Activated CD8-positive, alpha-beta T cell treated with anti-CD3 and anti-CD28 coated beads for 36 hours (primary cell): ENCODE results near the gene LY86. TPM values are rescaled to one million over a fixed set of nuclear protein-coding genes. Genes with fewer than 3 reads are reported as not detected.
"Not testable (repeated sequence)": the region's sequence is repeated elsewhere in the genome, so short reads cannot be mapped to it uniquely, and the experiment has no call there.

Experiments used
- ATAC-seq: fragments of 200-7000 bp; cut with Tn5 transposase; one replicate; pipeline ENCODE4 v1.10.0; 2021; ENCODE audit warnings: mild to moderate bottlenecking, moderate library complexity
- CTCF ChIA-PET: fragments of 350-600 bp; sonication (Branson Sonifier 250); formaldehyde crosslinking; loops from one replicate; lab custom pipeline; 2021; ENCODE audit warnings: antibody characterized with exemption; lab: Charles Lee
- POLR2A ChIA-PET: fragments of 350-600 bp; sonication (Branson Sonifier 250); formaldehyde crosslinking; loops from one replicate; lab custom pipeline; 2021; ENCODE audit warnings: antibody characterized with exemption; lab: Charles Lee
- DNase-seq: peaks from one replicate; pipeline ENCODE4 v3.0.0-alpha.2; 2020
- H3K27ac Mint-ChIP-seq: one replicate; pipeline ENCODE4 v1.8.0; 2021; ENCODE audit warnings: mild to moderate bottlenecking, mixed read lengths
- H3K27me3 Mint-ChIP-seq: one replicate; pipeline ENCODE4 v1.8.0; 2021; ENCODE audit warnings: mixed read lengths
- H3K36me3 Mint-ChIP-seq: one replicate; pipeline ENCODE4 v1.8.0; 2021; ENCODE audit warnings: low read depth, mixed read lengths
- H3K4me1 Mint-ChIP-seq: one replicate; pipeline ENCODE4 v1.8.0; 2021; ENCODE audit warnings: low read depth, mixed read lengths
- H3K4me3 Mint-ChIP-seq: one replicate; pipeline ENCODE4 v1.8.0; 2021; ENCODE audit warnings: mild to moderate bottlenecking, moderate library complexity, mixed read lengths
- H3K9me3 Mint-ChIP-seq: one replicate; pipeline ENCODE4 v1.8.0; 2021; ENCODE audit warnings: mixed read lengths
- intact Hi-C: fragments of 100-400 bp; cut with micrococcal nuclease; formaldehyde crosslinking; loops from one replicate; pipeline ENCODE4 v1.10.0; 2022
- total RNA-seq, 2 experiments: library from RNA; stranded (reverse); gene quantifications; one replicate each; pipeline ENCODE4 v1.2.3, GENCODE V29; 2021
- TF ChIP-seq, protein P1 (sequence below): fragments of 200-600 bp; IDR thresholded peaks from one replicate; pipeline ENCODE4 v1.8.0; 2022; ENCODE audit warnings: antibody characterized with exemption, mild to moderate bottlenecking

Gene LY86
- total RNA-seq, 2 experiments from 2014 or later = 0.32 TPM; not detected in 1

DNA sequence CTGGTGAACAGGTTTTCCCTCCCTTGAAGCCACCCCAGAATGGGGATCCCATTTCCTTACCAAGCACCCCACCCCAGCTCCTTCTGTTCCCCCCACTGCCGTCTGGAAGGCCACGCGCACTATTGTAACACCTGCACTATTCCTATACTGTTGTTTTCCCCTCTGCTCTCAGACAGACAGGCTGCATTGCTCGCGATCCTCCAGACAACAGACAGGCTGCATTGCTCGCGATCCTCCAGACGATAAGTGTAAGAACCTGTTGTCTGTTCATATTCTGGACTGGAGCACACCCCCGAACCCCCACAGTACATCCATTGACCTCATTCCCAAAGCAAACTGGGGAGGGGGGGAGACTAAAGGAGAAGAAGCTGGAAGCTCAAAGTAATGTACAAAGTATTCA, 72.7 kb downstream of the LY86 start:
- Mint-ChIP-seq H3K27ac (no peak overlapping the region), H3K4me1 (peaks cover 38% of the 10 kb centered on the region), H3K36me3 (peaks cover 11% of the 10 kb centered on the region), H3K9me3 (no peaks in the 10 kb centered on the region), H3K27me3 (no peaks in the 10 kb centered on the region), H3K4me3 (no peak overlapping the region)
- TF ChIP-seq, protein P1, sequence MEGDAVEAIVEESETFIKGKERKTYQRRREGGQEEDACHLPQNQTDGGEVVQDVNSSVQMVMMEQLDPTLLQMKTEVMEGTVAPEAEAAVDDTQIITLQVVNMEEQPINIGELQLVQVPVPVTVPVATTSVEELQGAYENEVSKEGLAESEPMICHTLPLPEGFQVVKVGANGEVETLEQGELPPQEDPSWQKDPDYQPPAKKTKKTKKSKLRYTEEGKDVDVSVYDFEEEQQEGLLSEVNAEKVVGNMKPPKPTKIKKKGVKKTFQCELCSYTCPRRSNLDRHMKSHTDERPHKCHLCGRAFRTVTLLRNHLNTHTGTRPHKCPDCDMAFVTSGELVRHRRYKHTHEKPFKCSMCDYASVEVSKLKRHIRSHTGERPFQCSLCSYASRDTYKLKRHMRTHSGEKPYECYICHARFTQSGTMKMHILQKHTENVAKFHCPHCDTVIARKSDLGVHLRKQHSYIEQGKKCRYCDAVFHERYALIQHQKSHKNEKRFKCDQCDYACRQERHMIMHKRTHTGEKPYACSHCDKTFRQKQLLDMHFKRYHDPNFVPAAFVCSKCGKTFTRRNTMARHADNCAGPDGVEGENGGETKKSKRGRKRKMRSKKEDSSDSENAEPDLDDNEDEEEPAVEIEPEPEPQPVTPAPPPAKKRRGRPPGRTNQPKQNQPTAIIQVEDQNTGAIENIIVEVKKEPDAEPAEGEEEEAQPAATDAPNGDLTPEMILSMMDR = no peak
- DNase-seq (no peak), ATAC-seq (no peak)
- POLR2A ChIA-PET = no interaction called here
- intact Hi-C loops = no loop called here
- CTCF ChIA-PET = interaction anchor here (1.6 to 8.4 kb wide), 3 partner anchors 15 to 50 kb away, joined by 3 to 71 read pairs (median 12); no protein-coding TSS in a partner anchor

DNA sequence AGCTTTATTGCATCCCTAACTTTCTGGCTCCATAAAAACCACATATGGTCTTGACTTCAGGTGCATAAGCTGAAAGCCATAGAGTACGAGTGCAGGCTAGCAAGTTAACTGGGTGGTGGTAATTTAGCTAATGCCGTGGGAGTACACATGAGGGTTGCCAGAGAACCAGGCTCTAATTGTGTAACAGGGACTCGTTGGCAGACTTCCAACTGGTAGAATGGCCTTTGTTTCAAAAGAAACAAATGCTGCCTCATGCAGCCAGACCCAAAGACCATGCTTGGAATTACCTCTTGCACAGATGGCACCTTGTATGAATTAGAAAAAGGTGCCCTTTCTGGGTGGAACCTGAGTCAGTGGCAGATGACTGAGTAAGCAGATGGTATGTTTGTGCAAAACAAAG, 73.2 kb downstream of the LY86 start:
- Mint-ChIP-seq H3K4me3 (no peak overlapping the region), H3K27me3 (peaks cover 1% of the 10 kb centered on the region), H3K36me3 (peaks cover 11% of the 10 kb centered on the region), H3K4me1 (peaks cover 33% of the 10 kb centered on the region), H3K9me3 (no peaks in the 10 kb centered on the region), H3K27ac (no peak overlapping the region)
- TF ChIP-seq, protein P1 = no peak
- ChIA-PET POLR2A (no interaction called here), CTCF (interaction anchor here (1.6 to 8.4 kb wide), 3 partner anchors 15 to 50 kb away, joined by 3 to 71 read pairs (median 12); no protein-coding TSS in a partner anchor)
- intact Hi-C loops = no loop called here
- ATAC-seq (no peak), DNase-seq (no peak)

DNA sequence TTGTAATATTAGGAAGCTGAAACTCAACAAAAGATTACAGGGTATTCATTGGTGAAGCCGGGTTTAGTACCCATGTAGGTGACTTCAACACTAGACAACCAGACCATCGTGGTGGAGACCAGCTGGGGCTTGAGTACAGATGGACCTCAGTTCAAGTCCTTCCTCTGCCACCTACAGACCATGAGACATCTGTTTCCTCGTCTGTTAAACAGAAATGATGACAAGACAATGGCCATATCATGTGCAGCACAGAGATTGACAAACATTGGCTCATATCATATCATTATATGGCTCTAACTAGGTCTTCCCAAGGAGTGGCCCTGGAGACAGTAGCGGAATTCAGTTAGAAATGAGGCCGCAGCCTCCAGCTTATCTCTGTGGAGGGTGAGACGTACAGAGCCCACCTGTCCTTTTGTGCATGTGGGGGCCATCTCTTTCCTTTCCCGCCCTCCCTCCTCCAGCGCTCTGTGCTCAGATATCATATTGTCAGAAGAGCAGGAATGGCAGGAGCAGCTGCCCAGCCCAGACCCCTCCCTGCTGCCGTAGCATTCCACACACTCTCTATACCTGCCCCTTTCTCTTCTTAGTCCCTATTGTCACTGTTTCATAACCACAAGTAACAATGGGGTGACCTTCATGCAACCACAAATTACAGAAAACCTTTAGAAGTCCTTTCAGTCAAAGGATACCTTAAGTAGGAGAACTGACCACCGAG, 75.1 kb downstream of the LY86 start:
- Mint-ChIP-seq H3K36me3 (no peaks in the 10 kb centered on the region), H3K9me3 (no peaks in the 10 kb centered on the region), H3K4me3 (no peak overlapping the region), H3K4me1 (peaks cover 17% of the 10 kb centered on the region), H3K27ac (no peak overlapping the region), H3K27me3 (peaks cover 2% of the 10 kb centered on the region)
- intact Hi-C loops = no loop called here
- ChIA-PET POLR2A (interaction anchor here (0.6 kb wide), 1 partner anchor 51 kb away, joined by 4 read pairs; no protein-coding TSS in a partner anchor), CTCF (interaction anchor here (1.5 to 8.4 kb wide), 2 partner anchors 13 to 105 kb away, joined by 3 to 71 read pairs; no protein-coding TSS in a partner anchor)
- no peak for ATAC-seq
- DNase-seq = no peak
- TF ChIP-seq, protein P1 = no peak

DNA sequence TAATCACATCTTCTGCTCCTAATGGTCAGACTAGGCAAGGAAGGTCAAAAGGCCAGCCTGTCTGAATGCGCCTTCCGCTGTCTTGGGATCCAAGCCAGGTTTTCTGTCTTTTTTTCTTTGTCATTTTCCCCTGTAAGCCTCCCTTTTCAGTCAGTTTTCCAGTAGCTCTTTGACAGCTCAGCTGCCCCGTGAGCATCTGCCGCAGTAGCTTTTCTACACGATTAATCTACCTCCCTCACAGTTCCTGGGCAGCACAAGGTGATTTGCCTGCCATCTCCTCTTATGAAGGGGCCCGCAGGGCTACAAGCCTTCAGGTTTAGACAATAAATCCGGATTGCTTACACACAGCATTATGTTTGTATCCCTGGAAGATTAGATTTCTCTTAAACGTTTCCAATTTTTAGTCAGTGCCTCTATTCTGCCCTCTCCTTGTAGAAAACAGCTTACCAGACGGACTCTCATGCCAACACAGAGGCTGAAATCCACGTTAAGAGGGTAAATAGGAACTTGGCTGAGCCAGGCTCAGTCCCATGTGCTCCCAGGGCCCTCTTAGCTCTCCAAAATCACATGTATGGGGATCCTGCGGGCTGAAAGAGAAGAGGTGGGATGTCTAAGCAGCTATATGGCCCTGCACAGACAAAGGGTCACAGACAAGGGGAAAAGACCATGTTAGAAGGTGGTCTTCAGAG, 77.2 kb downstream of the LY86 start:
- TF ChIP-seq, protein P1 = no peak
- Mint-ChIP-seq H3K4me3 (no peak overlapping the region), H3K27ac (no peak overlapping the region), H3K36me3 (no peaks in the 10 kb centered on the region), H3K27me3 (peaks cover 2% of the 10 kb centered on the region), H3K4me1 (peaks cover 7% of the 10 kb centered on the region), H3K9me3 (no peaks in the 10 kb centered on the region)
- POLR2A ChIA-PET = no interaction called here
- intact Hi-C loops = no loop called here
- CTCF ChIA-PET = interaction anchor here (1.0 to 8.4 kb wide), 2 partner anchors 11 to 573 kb away, joined by 3 to 71 read pairs; no protein-coding TSS in a partner anchor
- DNase-seq = no peak
- ATAC-seq = no peak

DNA sequence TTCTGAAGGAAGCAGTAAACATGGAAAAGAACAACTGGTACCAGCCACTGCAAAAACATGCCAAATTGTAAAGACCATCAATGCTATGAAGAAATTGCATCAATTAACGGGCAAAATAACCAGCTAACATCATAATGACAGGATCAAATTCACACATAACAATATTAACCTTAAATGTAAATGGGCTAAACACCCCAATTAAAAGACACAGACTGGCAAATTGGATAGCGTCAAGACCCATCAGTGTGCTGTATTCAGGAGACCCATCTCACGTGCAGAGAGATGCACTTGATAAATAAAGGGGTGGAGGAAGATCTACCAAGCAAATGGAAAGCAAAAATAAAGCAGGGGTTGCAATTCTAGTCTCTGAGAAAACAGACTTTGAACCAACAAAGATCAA, 81.6 kb downstream of the LY86 start:
- DNase-seq, H3K4me1 Mint-ChIP-seq, intact Hi-C loops, H3K27me3 Mint-ChIP-seq, POLR2A ChIA-PET, H3K9me3 Mint-ChIP-seq, H3K27ac Mint-ChIP-seq, H3K4me3 Mint-ChIP-seq, CTCF ChIA-PET, H3K36me3 Mint-ChIP-seq, ATAC-seq: not testable (repeated sequence)
